ENCODE measurements around the gene SIM1.
"Not testable (repeated sequence)": the region's sequence is repeated elsewhere in the genome, so short reads cannot be mapped to it uniquely, and the experiment has no call there.

SIM1 gene

GRCh38 chr6:100417036-100417435 lies 47.7 kb downstream of the SIM1 start:
- no peak for DNase-seq

- DNase-seq: no peak
Observed at GRCh38 chr6:100415768-100416167, 49.0 kb downstream of the SIM1 start.

- no peak for DNase-seq
Observed at GRCh38 chr6:100412872-100413271, 51.8 kb downstream of the SIM1 start.

- DNase-seq: no peak
Observed at GRCh38 chr6:100404051-100404450, 60.7 kb downstream of the SIM1 start.

- DNase-seq: no peak
Observed at GRCh38 chr6:100393493-100393892, 71.2 kb downstream of the SIM1 start.

- DNase-seq: no peak
Observed at GRCh38 chr6:100392423-100392822, 72.3 kb downstream of the SIM1 start.

GRCh38 chr6:100388868-100389519 lies 75.7 kb downstream of the SIM1 start:
- DNase-seq: no peak

GRCh38 chr6:100382767-100383195 lies 81.9 kb downstream of the SIM1 start:
- no peak for DNase-seq

- no peak for DNase-seq
Observed at GRCh38 chr6:100382031-100382430, 82.7 kb downstream of the SIM1 start.

GRCh38 chr6:100381111-100381510 lies 83.6 kb downstream of the SIM1 start:
- DNase-seq: no peak

GRCh38 chr6:100379386-100379785 lies 85.3 kb downstream of the SIM1 start:
- no peak for DNase-seq

GRCh38 chr6:100378576-100378975 lies 86.1 kb downstream of the SIM1 start:
- no peak for DNase-seq

- DNase-seq: peak; percentile 72 to 88
Observed at GRCh38 chr6:100376103-100376502, 88.6 kb downstream of the SIM1 start.

GRCh38 chr6:100372326-100373091 lies 92.2 kb downstream of the SIM1 start:
- DNase-seq: no peak

- DNase-seq: no peak
Observed at GRCh38 chr6:100371591-100371990, 93.1 kb downstream of the SIM1 start.

- DNase-seq: peak; percentile 20 to 30
Observed at GRCh38 chr6:100370265-100370664, 94.5 kb downstream of the SIM1 start.

GRCh38 chr6:100366419-100366818 lies 98.3 kb downstream of the SIM1 start:
- DNase-seq: no peak

- DNase-seq: no peak
Observed at GRCh38 chr6:100363651-100364050, 101.1 kb downstream of the SIM1 start.

- DNase-seq: not testable (repeated sequence)
Observed at GRCh38 chr6:100354736-100355641, 109.7 kb downstream of the SIM1 start.

GRCh38 chr6:100353276-100354015 lies 111.3 kb downstream of the SIM1 start:
- no peak for DNase-seq

GRCh38 chr6:100350139-100350538 lies 114.6 kb downstream of the SIM1 start:
- no peak for DNase-seq

GRCh38 chr6:100349366-100349765 lies 115.4 kb downstream of the SIM1 start:
- no peak for DNase-seq
